Small intestine (tissue), 16 donors: ENCODE data around the gene CST6. TPM values are rescaled to one million over a fixed set of nuclear protein-coding genes. Genes with fewer than 3 reads are reported as not detected.

ENCODE experiments used
- DNase-seq, 2 donors: peaks; one replicate each; pipeline versions ENCODE4 v3.0.0 to v3.0.0-alpha.2; 2013
- FAIRE-seq: peaks from 2 replicates; lab custom pipeline; 2012; peaks lifted over from hg19 to GRCh38; lab: Jason Lieb, UNC
- H3K27ac ChIP-seq, 3 donors: one replicate each; pipeline ENCODE4 v1.5.1; 2013; ENCODE audit warnings: low read length in 2 of 3, mild to moderate bottlenecking in 2 of 3, control low read depth in 1 of 3, inconsistent platforms in 1 of 3, low read depth in 1 of 3, moderate library complexity in 1 of 3
- H3K27me3 ChIP-seq, 3 donors: one replicate each; pipeline ENCODE4 v1.6.1; 2013; ENCODE audit warnings: low read length in 3 of 3, inconsistent platforms in 1 of 3; ENCODE audit not compliant: control insufficient read depth in 3 of 3, insufficient read depth in 3 of 3
- H3K36me3 ChIP-seq, 3 donors: one replicate each; pipeline ENCODE4 v1.6.1; 2013; ENCODE audit warnings: low read length in 3 of 3, inconsistent platforms in 1 of 3, low read depth in 1 of 3, mild to moderate bottlenecking in 1 of 3, moderate library complexity in 1 of 3; ENCODE audit not compliant: control insufficient read depth in 3 of 3, insufficient read depth in 2 of 3
- H3K4me1 ChIP-seq, 3 donors: one replicate each; pipeline ENCODE4 v1.6.1; 2013; ENCODE audit warnings: low read length in 2 of 3, inconsistent platforms in 1 of 3, low read depth in 1 of 3, mild to moderate bottlenecking in 1 of 3, moderate library complexity in 1 of 3; ENCODE audit not compliant: control insufficient read depth in 3 of 3, insufficient read depth in 2 of 3
- H3K4me3 ChIP-seq, 3 donors: one replicate each; pipeline ENCODE4 v1.5.1; 2013; ENCODE audit warnings: low read length in 3 of 3, control low read depth in 1 of 3, inconsistent platforms in 1 of 3, low read depth in 1 of 3, mild to moderate bottlenecking in 1 of 3, moderate library complexity in 1 of 3
- H3K9me3 ChIP-seq, 2 donors: one replicate each; pipeline ENCODE4 v1.6.1; 2013; ENCODE audit warnings: low read depth in 1 of 2, low read length in 1 of 2; ENCODE audit not compliant: control insufficient read depth in 2 of 2, insufficient read depth in 1 of 2
- WGBS, 3 donors: extraction: QIAGEN DNeasy Blood & Tissue Kit; methylation state at CpG; one replicate each; pipeline ENCODE4 v1.1.7; 2013; 5-methylcytosine and 5-hydroxymethylcytosine counted together
- long read RNA-seq, 10 donors: transcript quantifications; one replicate each; lab custom pipeline, GENCODE V29; 2026
- polyA plus RNA-seq, 4 donors: library from polyadenylated mRNA; stranded (reverse) in 3 of 4; unstranded in 1 of 4; fragments of 200-250 nt in 3 of 4; fragments of 120-200 nt in 1 of 4; gene quantifications; one replicate each; pipeline versions ENCODE4 v1.2.1 to v1.2.3, GENCODE V29; 2013
- donor health status: healthy with polysubstance abuse.
- donor health status: control.
- donor health status: control.
- donor health status: Bipolar disorder and iron deficiency.
- donor health status: healthy.

CST6 gene, protein sequence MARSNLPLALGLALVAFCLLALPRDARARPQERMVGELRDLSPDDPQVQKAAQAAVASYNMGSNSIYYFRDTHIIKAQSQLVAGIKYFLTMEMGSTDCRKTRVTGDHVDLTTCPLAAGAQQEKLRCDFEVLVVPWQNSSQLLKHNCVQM
- not detected for polyA plus RNA-seq
- long read RNA-seq, donor 1, partial matches to known transcripts: 0 of 1 reads
- long read RNA-seq, donor 1, other reads (novel, unspliced or antisense): 0 of 1 reads
- long read RNA-seq, donor 2: 0 reads
- long read RNA-seq, donor 3: 0 reads
- long read RNA-seq, donor 4: 0 reads
- long read RNA-seq, donor 5: 0 reads
- long read RNA-seq, donor 6: 0 reads
- long read RNA-seq, donor 7: 0 reads
- long read RNA-seq, donor 8: 0 reads
- long read RNA-seq, donor 9: 0 reads
- long read RNA-seq, donor 10, partial matches to known transcripts: 0 of 1 reads
- long read RNA-seq, donor 10, other reads (novel, unspliced or antisense): 0 of 1 reads

DNA sequence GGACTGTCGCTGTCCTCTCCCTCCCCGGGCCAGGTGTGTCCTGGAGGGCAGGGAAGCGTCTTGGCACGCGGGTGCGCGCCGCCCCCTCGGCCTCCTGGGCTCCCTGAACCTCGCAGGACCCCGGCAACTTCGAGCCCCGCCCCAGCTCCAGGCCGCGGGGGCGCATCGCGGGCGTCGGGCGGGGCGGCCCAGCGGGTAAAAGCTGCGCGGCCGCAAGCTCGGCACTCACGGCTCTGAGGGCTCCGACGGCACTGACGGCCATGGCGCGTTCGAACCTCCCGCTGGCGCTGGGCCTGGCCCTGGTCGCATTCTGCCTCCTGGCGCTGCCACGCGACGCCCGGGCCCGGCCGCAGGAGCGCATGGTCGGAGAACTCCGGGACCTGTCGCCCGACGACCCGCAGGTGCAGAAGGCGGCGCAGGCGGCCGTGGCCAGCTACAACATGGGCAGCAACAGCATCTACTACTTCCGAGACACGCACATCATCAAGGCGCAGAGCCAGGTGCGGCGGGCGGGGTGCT, at the start of gene CST6:
Gene CST6, plus strand, starts transcription at position 224 of the 519 bp plus-strand sequence. Its CDS starts 37 bp downstream, at position 261.
- Histone ChIP-seq H3K9me3 (no peaks in the 10 kb centered on the region), H3K27me3 (peaks cover 0 to 54% (median 15%) of the 10 kb centered on the region in 3 donors), H3K27ac (no peak within 1 kb of the TSS), H3K4me3 (peak within 1 kb of the TSS in 1 of 3 donors; percentile 8), H3K36me3 (peaks cover 0 to 4% (median 0%) of the 10 kb centered on the region in 3 donors), H3K4me1 (peaks cover 0 to 2% (median 0%) of the 10 kb centered on the region in 3 donors)
- WGBS, 3 donors: 5 to 6% (median 5%) methylated on average over 54 to 61 of the region's 61 CpGs
- FAIRE-seq (no peak), DNase-seq (peak in 1 of 2 donors; percentile 21)

DNA sequence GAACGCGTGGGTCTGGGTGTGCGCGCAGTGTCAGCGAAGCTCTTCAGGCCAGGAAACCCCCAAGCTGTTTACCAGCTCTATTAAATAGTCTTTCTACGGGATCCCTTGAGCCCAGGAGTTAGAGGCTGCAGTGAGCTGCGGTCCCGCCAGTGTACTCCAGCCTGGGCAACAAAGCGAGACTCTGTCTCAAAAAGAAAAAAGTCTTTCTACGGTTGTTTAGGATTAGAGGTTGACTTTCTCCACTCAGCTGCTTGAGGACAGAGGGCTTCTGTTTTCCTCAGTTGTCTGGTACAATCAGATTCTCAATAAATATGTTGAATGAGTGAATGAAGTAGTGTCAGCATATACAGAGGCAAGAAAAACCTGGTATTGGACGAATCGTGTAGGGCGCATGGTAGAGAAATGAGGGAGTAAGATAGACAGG, 49.7 kb upstream of the CST6 start:
- FAIRE-seq (no peak), DNase-seq (no peak)
- Histone ChIP-seq H3K27me3 (no peaks in the 10 kb centered on the region), H3K9me3 (no peaks in the 10 kb centered on the region), H3K27ac (no peak overlapping the region), H3K36me3 (peaks cover 17 to 36% (median 21%) of the 10 kb centered on the region in 3 donors), H3K4me3 (peak overlapping the region; percentile 51 to 99 (median 98)), H3K4me1 (peaks cover 3 to 12% (median 8%) of the 10 kb centered on the region in 3 donors)
- WGBS, 3 donors: 4 to 7% (median 6%) methylated on average over 13 of the region's 13 CpGs

DNA sequence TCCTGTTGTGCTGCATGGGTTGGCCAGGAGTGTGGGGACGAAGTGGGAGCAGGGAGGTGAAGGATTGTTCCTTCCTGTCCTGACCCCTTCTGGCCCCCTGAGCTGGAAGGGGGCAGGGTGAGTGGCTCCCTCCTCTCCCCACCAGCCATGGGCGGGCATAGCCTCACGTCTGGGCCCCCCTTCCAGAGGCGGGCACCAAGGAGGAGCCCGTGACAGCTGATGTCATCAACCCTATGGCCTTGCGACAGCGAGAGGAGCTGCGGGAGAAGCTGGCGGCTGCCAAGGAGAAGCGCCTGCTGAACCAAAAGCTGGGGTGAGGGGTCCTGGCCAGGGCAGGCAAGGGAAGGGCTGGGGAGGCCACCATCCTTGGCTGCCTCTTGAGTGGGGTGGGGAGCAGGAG, 46.9 kb upstream of the CST6 start:
- Histone ChIP-seq H3K36me3 (peaks cover 27 to 63% (median 29%) of the 10 kb centered on the region in 3 donors), H3K4me1 (peaks cover 3 to 12% (median 8%) of the 10 kb centered on the region in 3 donors), H3K4me3 (no peak overlapping the region), H3K9me3 (no peaks in the 10 kb centered on the region), H3K27me3 (no peaks in the 10 kb centered on the region), H3K27ac (no peak overlapping the region)
- no peak for FAIRE-seq
- no peak for DNase-seq
- WGBS, 3 donors: 83 to 100% (median 91%) methylated on average over 7 to 10 of the region's 10 CpGs

DNA sequence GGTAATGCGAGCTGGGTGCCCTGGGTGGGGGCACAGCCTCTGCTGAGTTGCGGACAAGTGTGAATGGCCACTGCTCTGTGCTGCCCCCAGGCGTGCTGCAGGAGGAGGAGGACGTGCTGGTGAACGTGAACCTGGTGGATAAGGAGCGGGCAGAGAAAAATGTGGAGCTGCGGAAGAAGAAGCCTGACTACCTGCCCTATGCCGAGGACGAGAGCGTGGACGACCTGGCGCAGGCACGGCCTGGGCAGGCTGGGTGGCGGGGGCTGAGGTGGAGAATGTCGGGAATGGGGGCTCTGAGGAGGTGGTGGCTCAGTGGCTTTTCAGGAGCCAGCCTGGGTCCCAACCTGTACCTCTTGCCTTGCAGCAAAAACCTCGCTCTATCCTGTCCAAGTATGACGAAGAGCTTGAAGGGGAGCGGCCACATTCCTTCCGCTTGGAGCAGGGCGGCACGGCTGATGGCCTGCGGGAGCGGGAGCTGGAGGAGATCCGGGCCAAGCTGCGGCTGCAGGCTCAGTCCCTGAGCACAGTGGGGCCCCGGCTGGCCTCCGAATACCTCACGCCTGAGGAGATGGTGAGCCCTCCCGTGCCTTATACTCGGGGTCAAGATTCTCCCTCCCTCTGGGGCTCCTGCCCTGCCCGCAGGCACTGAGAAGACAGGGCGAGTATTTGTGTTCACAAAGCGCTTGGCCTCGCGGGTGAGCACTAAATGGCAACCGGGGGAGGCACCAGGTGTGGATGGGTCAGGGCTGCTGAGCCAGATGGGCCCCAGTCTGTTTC, 45.6 kb upstream of the CST6 start:
- FAIRE-seq (no peak), DNase-seq (no peak)
- no peaks in the 10 kb centered on the region for H3K9me3 ChIP-seq
- H3K27ac ChIP-seq: no peak overlapping the region
- peaks cover 29 to 73% (median 29%) of the 10 kb centered on the region in 3 donors for H3K36me3 ChIP-seq
- 94 to 96% (median 95%) methylated on average over 34 to 36 of the region's 36 CpGs for WGBS, 3 donors
- H3K4me3 ChIP-seq: no peak overlapping the region
- H3K27me3 ChIP-seq: no peaks in the 10 kb centered on the region
- peaks cover 3 to 12% (median 8%) of the 10 kb centered on the region in 3 donors for H3K4me1 ChIP-seq

DNA sequence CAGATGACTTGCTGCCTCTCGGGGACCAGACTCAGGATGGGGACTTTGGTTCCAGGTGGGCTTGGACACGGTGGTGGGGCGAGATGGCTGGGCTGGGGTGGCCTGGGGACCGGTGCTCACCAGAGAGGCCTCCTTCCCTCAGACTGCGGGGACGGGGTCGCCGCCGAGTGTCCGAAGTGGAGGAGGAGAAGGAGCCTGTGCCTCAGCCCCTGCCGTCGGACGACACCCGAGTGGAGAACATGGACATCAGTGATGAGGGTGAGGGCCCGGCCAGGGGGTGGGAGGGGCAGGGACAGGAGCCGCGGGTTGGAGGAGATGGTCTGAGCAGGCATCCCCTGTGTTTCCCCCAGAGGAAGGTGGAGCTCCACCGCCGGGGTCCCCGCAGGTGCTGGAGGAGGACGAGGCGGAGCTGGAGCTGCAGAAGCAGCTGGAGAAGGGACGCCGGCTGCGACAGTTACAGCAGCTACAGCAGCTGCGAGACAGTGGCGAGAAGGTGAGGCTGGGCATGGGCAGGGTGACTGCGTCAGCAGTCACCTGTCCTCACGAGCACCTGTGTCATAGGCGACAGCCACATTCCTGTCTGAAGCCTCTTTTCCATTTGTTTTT, 44.4 kb upstream of the CST6 start:
- no peak overlapping the region for H3K27ac ChIP-seq
- no peak for FAIRE-seq
- WGBS, 3 donors: 94 to 96% (median 96%) methylated on average over 25 to 30 of the region's 30 CpGs
- H3K4me1 ChIP-seq: peaks cover 3 to 9% (median 5%) of the 10 kb centered on the region in 3 donors
- H3K4me3 ChIP-seq: no peak overlapping the region
- H3K9me3 ChIP-seq: no peaks in the 10 kb centered on the region
- H3K36me3 ChIP-seq: peaks cover 29 to 74% (median 29%) of the 10 kb centered on the region in 3 donors
- no peak for DNase-seq
- H3K27me3 ChIP-seq: no peaks in the 10 kb centered on the region

DNA sequence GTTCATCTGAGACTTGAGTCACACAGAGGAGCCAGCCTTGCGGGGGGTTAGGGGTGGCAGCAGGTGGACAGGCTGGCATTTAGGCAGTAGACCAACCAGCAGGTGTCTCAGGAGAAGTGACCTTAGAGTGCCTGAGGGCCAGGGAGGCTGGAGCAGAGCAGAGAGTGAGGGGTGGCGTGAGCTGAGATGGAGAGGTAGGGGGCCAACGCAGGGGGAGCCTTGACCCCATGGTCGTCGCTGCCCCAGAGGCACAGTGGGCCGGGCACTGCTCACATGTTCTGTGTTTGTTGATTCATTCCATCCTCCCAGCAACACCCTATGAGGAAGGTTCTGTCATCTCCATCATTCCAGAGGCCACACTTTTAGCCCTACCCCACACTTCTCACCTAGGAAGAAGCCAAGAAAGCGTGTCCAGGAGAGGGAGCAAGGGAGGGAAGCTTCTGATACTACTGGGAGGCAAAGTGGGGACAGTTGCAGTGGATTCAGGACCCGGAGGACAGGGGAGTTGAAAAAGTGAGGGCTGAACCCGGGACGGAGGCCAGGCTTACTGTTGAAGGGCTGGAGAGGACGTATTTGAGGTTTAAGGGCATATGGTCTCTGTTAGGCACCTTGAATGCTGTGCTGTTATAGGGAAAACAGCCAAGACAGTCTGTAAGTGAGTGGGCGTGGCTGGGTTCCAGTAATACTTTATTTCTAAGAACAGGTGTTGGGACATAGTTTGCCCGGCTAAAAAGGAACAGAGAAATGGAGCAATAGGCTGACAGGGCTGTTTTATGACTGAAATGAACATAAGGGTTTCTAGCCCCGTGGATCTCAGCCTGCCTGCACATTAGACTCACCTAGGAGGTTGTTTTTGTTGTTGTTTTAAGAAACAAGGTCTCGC, 43.0 kb upstream of the CST6 start:
- 73 to 85% (median 75%) methylated on average over 12 to 15 of the region's 15 CpGs for WGBS, 3 donors
- Histone ChIP-seq H3K27me3 (no peaks in the 10 kb centered on the region), H3K4me1 (no peaks in the 10 kb centered on the region), H3K27ac (no peak overlapping the region), H3K36me3 (peaks cover 29 to 83% (median 29%) of the 10 kb centered on the region in 3 donors), H3K9me3 (no peaks in the 10 kb centered on the region), H3K4me3 (no peak overlapping the region)
- FAIRE-seq: no peak
- no peak for DNase-seq

DNA sequence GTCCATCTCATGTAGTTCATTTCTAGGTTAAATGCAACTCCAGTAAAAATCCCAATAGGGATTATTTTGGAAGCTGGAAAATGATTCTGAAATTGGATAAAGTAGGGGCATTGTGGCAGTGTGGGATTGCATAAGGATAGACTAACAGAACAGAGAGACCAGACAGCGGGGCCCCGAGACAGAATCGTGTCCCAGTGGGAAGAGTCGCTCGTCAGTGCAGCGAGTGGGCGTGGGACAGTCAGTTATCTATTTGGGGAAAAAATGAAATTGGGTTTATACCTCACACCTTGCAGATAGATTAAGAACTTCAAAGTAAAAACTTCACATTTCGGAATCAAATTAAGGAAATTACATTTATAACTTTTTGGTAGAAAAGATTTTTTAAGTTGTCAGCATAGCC, 39.7 kb upstream of the CST6 start:
- 96 to 98% (median 97%) methylated on average over 8 of the region's 8 CpGs for WGBS, 3 donors
- Histone ChIP-seq H3K4me3 (no peak overlapping the region), H3K27ac (no peak overlapping the region), H3K36me3 (peaks cover 8 to 78% (median 22%) of the 10 kb centered on the region in 3 donors), H3K9me3 (no peaks in the 10 kb centered on the region), H3K27me3 (no peaks in the 10 kb centered on the region), H3K4me1 (no peaks in the 10 kb centered on the region)
- FAIRE-seq (no peak), DNase-seq (no peak)
